SH-SY5Y (cell line): Measurements from ENCODE around the gene DOCK10.

Experiments used
- GATA2 ChIP-seq: IDR thresholded peaks from 2 replicates; pipeline ENCODE4 v1.6.1; 2011; ENCODE audit warnings: mild to moderate bottlenecking, low read depth, low read length
- GATA3 ChIP-seq: IDR thresholded peaks from 2 replicates; pipeline ENCODE4 v1.6.1; 2011; ENCODE audit warnings: low read depth, mild to moderate bottlenecking, low read length, moderate library complexity

DNA sequence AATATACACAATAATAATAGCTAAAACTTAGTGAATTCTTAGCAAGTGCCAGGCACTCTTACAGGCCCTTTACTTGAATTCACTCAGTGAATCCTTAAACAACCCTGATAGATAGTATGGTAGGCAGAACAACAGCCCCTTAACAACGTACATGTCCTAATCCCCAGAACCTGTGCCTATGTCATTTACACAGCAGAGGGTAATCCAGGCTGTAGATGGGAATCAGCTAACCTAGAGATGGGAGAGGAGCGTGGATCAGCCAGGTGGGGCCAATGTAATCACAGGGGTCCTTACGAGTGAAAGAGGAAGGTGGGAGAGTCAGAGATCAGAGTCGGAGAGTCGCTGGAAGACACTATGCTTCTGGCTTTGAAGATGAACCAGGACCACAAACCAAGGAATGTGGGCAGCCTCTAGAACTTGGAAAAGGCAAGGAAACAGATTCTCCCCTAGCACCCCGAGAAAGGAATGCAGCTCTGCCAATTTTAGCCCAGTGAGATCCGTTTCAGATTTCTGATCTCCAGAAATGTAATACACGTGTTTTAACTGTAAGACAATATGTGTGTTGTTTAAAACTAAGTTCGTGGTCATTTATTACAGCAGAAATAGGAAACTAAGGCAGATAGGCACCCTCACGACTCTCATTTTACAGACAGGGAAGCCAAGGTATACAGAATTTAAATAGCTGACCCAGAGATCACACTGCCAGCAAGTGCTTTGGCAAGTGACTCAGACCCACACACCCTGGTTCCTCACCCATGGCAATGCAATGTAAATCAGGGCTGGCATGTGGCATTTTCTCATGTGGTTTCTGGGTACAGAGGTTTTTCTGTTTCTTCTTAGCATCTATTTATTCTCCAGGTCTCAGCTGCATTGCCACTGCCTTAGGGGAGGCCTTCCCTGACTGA, 68.9 kb downstream of the DOCK10 start:
- TF ChIP-seq GATA2 (no peak), GATA3 (no peak)
